ENCODE results near the gene TMEM72.

DNA sequence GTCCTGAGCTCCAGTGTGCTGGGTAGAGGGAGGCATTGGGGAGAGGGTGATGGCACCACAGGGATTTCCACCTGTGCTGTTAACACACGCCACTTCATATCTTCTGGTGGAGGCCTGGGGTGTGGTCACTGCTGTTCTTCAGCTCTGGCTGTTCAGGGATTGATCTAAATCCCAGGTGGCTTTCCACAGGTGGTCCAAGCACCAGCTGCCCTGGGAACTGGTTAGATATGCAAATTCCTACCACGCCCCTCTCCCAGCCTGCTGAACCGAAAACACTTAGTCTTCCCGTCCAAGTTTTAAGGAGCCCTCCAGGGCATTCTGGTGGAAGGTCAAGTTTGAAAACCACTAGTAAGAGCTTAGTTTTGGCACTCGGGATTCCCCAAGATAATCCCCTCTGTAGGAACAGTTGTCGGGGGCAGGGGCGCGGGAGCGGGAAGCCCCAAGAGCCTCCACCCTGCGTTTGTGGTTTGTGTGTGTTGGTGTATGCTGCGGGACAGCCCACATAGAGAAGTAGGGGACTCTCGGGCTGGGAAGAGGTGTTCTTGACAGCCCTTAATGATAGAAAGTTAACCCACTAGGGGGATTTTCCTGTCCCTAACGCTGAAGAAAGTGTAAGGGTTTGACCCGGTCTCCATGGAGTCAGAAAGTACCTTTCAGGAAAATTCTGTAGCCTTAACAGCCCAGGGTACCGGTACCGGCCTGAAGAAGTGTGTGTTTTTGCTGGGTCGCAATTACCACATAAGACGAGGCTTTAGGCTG lies 62.4 kb downstream of the TMEM72 start:
- TF ChIP-seq ZNF274 (IDR thresholded peaks at IDR 0.05; ENCODE audit: low read depth, low read length), result no peak
- no peak for TF ChIP-seq YY1 (IDR thresholded peaks at IDR 0.05; ENCODE audit: insufficient read depth, insufficient read length)
- no peak for TF ChIP-seq SUZ12 (IDR thresholded peaks at IDR 0.05; ENCODE audit: extremely low read depth, insufficient read depth, insufficient read length)
